Measurements from ENCODE around the gene DNAH2.

DNA sequence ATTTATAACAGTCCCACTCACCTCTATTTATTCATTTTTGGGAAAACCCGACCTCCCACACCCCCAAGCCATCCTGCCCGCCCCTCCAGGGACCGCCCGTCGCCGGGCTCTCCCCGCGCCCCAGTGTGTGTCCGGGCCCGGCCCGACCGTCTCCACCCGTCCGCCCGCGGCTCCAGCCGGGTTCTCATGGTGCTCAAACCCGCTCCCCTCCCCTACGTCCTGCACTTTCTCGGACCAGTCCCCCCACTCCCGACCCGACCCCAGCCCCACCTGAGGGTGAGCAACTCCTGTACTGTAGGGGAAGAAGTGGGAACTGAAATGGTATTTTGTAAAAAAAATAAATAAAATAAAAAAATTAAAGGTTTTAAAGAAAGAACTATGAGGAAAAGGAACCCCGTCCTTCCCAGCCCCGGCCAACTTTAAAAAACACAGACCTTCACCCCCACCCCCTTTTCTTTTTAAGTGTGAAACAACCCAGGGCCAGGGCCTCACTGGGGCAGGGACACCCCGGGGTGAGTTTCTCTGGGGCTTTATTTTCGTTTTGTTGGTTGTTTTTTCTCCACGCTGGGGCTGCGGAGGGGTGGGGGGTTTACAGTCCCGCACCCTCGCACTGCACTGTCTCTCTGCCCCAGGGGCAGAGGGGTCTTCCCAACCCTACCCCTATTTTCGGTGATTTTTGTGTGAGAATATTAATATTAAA is 136.7 kb downstream of the DNAH2 start:
- TF ChIP-seq, protein P1, sequence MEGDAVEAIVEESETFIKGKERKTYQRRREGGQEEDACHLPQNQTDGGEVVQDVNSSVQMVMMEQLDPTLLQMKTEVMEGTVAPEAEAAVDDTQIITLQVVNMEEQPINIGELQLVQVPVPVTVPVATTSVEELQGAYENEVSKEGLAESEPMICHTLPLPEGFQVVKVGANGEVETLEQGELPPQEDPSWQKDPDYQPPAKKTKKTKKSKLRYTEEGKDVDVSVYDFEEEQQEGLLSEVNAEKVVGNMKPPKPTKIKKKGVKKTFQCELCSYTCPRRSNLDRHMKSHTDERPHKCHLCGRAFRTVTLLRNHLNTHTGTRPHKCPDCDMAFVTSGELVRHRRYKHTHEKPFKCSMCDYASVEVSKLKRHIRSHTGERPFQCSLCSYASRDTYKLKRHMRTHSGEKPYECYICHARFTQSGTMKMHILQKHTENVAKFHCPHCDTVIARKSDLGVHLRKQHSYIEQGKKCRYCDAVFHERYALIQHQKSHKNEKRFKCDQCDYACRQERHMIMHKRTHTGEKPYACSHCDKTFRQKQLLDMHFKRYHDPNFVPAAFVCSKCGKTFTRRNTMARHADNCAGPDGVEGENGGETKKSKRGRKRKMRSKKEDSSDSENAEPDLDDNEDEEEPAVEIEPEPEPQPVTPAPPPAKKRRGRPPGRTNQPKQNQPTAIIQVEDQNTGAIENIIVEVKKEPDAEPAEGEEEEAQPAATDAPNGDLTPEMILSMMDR (IDR thresholded peaks at IDR 0.05), result no peak
- TF ChIP-seq POLR2A (IDR thresholded peaks at IDR 0.05), result no peak
